CD4-positive, alpha-beta T cell (primary cell): Measurements from ENCODE around the gene STYXL2. TPM values are rescaled to one million over a fixed set of nuclear protein-coding genes. Genes with fewer than 3 reads are reported as not detected.
A peak's percentile ranks its signal among the peaks of the same experiment; 100 is the strongest.

Experiments
- ATAC-seq: fragments of 200-7000 bp; cut with Tn5 transposase; one replicate; pipeline ENCODE4 v1.10.0; 2022; ENCODE audit warnings: mild to moderate bottlenecking; ENCODE audit not compliant: poor library complexity
- CTCF ChIA-PET: fragments of 350-600 bp; sonication (Branson Sonifier 250); formaldehyde crosslinking; loops from one replicate; lab custom pipeline; 2021; ENCODE audit warnings: antibody characterized with exemption, inconsistent platforms; lab: Charles Lee
- POLR2A ChIA-PET: fragments of 350-600 bp; sonication (Branson Sonifier 250); formaldehyde crosslinking; loops from one replicate; lab custom pipeline; 2021; ENCODE audit warnings: antibody characterized with exemption, inconsistent platforms; lab: Charles Lee
- DNase-seq, 14 experiments: peaks; one replicate each; pipeline ENCODE4 v3.0.0-alpha.2; 2013 to 2020; ENCODE audit warnings: mixed read lengths in 2 of 14
- H3K27ac ChIP-seq, 2 donors: one replicate each; pipeline versions ENCODE4 v1.5.1 to v1.7.0; 2013; ENCODE audit warnings: low read length in 2 of 2, low read depth in 1 of 2, mild to moderate bottlenecking in 1 of 2
- H3K27me3 ChIP-seq, 2 experiments: 1 replicate in 1 of 2; 2 replicates in 1 of 2; pipeline versions ENCODE4 v1.6.1 to v1.7.0; 2013; ENCODE audit warnings: low read length in 2 of 2, control low read depth in 1 of 2, mild to moderate bottlenecking in 1 of 2, moderate library complexity in 1 of 2; ENCODE audit not compliant: insufficient read depth in 2 of 2, control insufficient read depth in 1 of 2
- H3K36me3 ChIP-seq: one replicate; pipeline ENCODE4 v1.6.1; 2013; ENCODE audit warnings: low read length, control low read depth; ENCODE audit not compliant: insufficient read depth
- H3K4me1 ChIP-seq: one replicate; pipeline ENCODE4 v1.6.1; 2013; ENCODE audit warnings: low read length, control low read depth; ENCODE audit not compliant: insufficient read depth
- H3K4me3 ChIP-seq: one replicate; pipeline ENCODE4 v1.5.1; 2013; ENCODE audit warnings: mild to moderate bottlenecking, low read length, moderate library complexity
- H3K9me3 ChIP-seq, 2 experiments: 1 replicate in 1 of 2; 2 replicates in 1 of 2; pipeline versions ENCODE4 v1.6.1 to v1.7.0; 2013; ENCODE audit warnings: low read length in 2 of 2, mild to moderate bottlenecking in 2 of 2, control low read depth in 1 of 2, moderate library complexity in 1 of 2; ENCODE audit not compliant: control insufficient read depth in 1 of 2, insufficient read depth in 1 of 2
- H3K27ac Mint-ChIP-seq: one replicate; pipeline ENCODE4 v1.8.0; 2020; ENCODE audit warnings: mixed read lengths
- H3K27me3 Mint-ChIP-seq: one replicate; pipeline ENCODE4 v1.8.0; 2021; ENCODE audit warnings: mixed read lengths
- H3K36me3 Mint-ChIP-seq: one replicate; pipeline ENCODE4 v1.8.0; 2021; ENCODE audit warnings: low read depth, mixed read lengths
- H3K4me1 Mint-ChIP-seq: one replicate; pipeline ENCODE4 v1.8.0; 2021; ENCODE audit warnings: low read depth, mixed read lengths
- H3K4me3 Mint-ChIP-seq: one replicate; pipeline ENCODE4 v1.8.0; 2020; ENCODE audit warnings: mild to moderate bottlenecking, mixed read lengths
- H3K9me3 Mint-ChIP-seq: one replicate; pipeline ENCODE4 v1.8.0; 2020; ENCODE audit warnings: mixed read lengths
- CTCF ChIP-seq: fragments of 200-600 bp; IDR thresholded peaks from one replicate; pipeline ENCODE4 v1.8.0; 2022; ENCODE audit warnings: antibody characterized with exemption, mild to moderate bottlenecking
- intact Hi-C, 2 experiments: fragments of 100-400 bp; cut with DNase I in 1 of 2; cut with micrococcal nuclease in 1 of 2; formaldehyde crosslinking; loops; one replicate each; pipeline versions ENCODE4 v1.15.1 to v1.9.0; 2023 to 2025; cut with DNase I, micrococcal nuclease
- polyA plus RNA-seq, 2 donors: library from polyadenylated mRNA; unstranded; fragments of 120-200 nt; gene quantifications; one replicate each; pipeline ENCODE4 v1.2.1, GENCODE V29; 2013
- total RNA-seq, 174 experiments: library from RNA in 2 of 174; stranded (reverse) in 2 of 174; gene quantifications; one replicate each; pipeline ENCODE4 v1.2.3 and lab custom pipeline; 2021 to 2026

STYXL2 gene
- total RNA-seq = not detected
- polyA plus RNA-seq (2013, experiment 1 of 2) = not detected
- polyA plus RNA-seq (2013, experiment 2 of 2) = 2.0 TPM
- 0 to 0.40 (median 0) reads per million in 172 experiments for total RNA-seq (lab: John Stamatoyannopoulos, UW)

- CTCF ChIA-PET = no interaction called here
- ATAC-seq = no peak
- POLR2A ChIA-PET = interaction anchor here (1.4 kb wide), 1 partner anchor 126 kb away, joined by 4 read pairs; no protein-coding TSS in a partner anchor
- Histone ChIP-seq H3K9me3 (no peaks in the 10 kb centered on the region), H3K36me3 (no peaks in the 10 kb centered on the region), H3K4me3 (no peak within 1 kb of the TSS), H3K4me1 (peaks cover 22% of the 10 kb centered on the region), H3K27me3 (no peaks in the 10 kb centered on the region), H3K27ac (no peak within 1 kb of the TSS)
- intact Hi-C loops = loop anchor here in 1 of 2 experiments (10.0 kb wide), 1 partner anchor 131 kb away; the partner anchor contains the start of gene POU2F1
- H3K9me3 Mint-ChIP-seq = no peaks in the 10 kb centered on the region
- peaks cover 3% of the 10 kb centered on the region for H3K36me3 Mint-ChIP-seq
- H3K4me1 Mint-ChIP-seq = peaks cover 51% of the 10 kb centered on the region
- TF ChIP-seq CTCF = no peak
- DNase-seq = no peak
- H3K27me3 Mint-ChIP-seq = no peaks in the 10 kb centered on the region
- H3K4me3 Mint-ChIP-seq = no peak within 1 kb of the TSS
- peak within 1 kb of the TSS; percentile 54 for H3K27ac Mint-ChIP-seq
Observed at GRCh38 chr1:167093846-167094516, at the start of gene STYXL2. Gene STYXL2, plus strand, starts transcription at chr1:167094075. Its CDS starts 775 bp downstream, at chr1:167094850.

GRCh38 chr1:167051907-167052306 is 42.0 kb upstream of the STYXL2 start:
- no peak for ATAC-seq
- Histone ChIP-seq H3K4me3 (no peak overlapping the region), H3K27ac (no peak overlapping the region), H3K27me3 (no peaks in the 10 kb centered on the region), H3K36me3 (peaks cover 16% of the 10 kb centered on the region), H3K9me3 (no peaks in the 10 kb centered on the region), H3K4me1 (no peaks in the 10 kb centered on the region)
- intact Hi-C loops = loop anchor here in 1 of 2 experiments (10.0 kb wide), 1 partner anchor 77 kb away; the partner anchor contains the start of gene ILDR2
- Mint-ChIP-seq H3K4me3 (no peak overlapping the region), H3K27ac (no peak overlapping the region), H3K27me3 (no peaks in the 10 kb centered on the region), H3K4me1 (no peaks in the 10 kb centered on the region), H3K9me3 (no peaks in the 10 kb centered on the region), H3K36me3 (peaks cover 42% of the 10 kb centered on the region)
- ChIA-PET CTCF (no interaction called here), POLR2A (no interaction called here)
- no peak for DNase-seq
- no peak for TF ChIP-seq CTCF

- DNase-seq = no peak
Observed at GRCh38 chr1:167052389-167052788, 41.5 kb upstream of the STYXL2 start.

More at GRCh38 chr1:167052389-167052788, 41.5 kb upstream of the STYXL2 start:
- intact Hi-C loops = loop anchor here in 1 of 2 experiments (10.0 kb wide), 1 partner anchor 78 kb away; the partner anchor contains the start of gene ILDR2
- no peak for ATAC-seq
- no peak overlapping the region for H3K4me3 ChIP-seq
- CTCF ChIA-PET = no interaction called here
- TF ChIP-seq CTCF = no peak
- no peaks in the 10 kb centered on the region for H3K9me3 ChIP-seq
- POLR2A ChIA-PET = no interaction called here
- peaks cover 42% of the 10 kb centered on the region for H3K36me3 Mint-ChIP-seq
- no peak overlapping the region for H3K4me3 Mint-ChIP-seq
- no peaks in the 10 kb centered on the region for H3K9me3 Mint-ChIP-seq
- no peaks in the 10 kb centered on the region for H3K27me3 Mint-ChIP-seq
- peaks cover 16% of the 10 kb centered on the region for H3K36me3 ChIP-seq
- H3K4me1 Mint-ChIP-seq = no peaks in the 10 kb centered on the region
- no peak overlapping the region for H3K27ac ChIP-seq
- no peaks in the 10 kb centered on the region for H3K4me1 ChIP-seq
- no peak overlapping the region for H3K27ac Mint-ChIP-seq
- H3K27me3 ChIP-seq = no peaks in the 10 kb centered on the region
